K562 (cell line): ENCODE measurements around the gene COX7A2. TPM values are rescaled to one million over a fixed set of nuclear protein-coding genes. Genes with fewer than 3 reads are reported as not detected.

Experiments used
- ATAC-seq: fragments of 200-7000 bp; cut with Tn5 transposase; 3 replicates; pipeline ENCODE4 v1.9.1; 2020; ENCODE audit warnings: moderate library complexity
- BruUV-seq: library from RNA; stranded (reverse); fragments of 400-500 nt; replicated peaks from 2 replicates; lab custom pipeline; 2021; lab: Mats Ljungman, UMichigan
- CTCF ChIA-PET: fragments of 300-600 bp; formaldehyde crosslinking; extraction: SDS; loops from one replicate; lab custom pipeline; 2021; ENCODE audit warnings: low intra/inter-chr PET ratio; lab: Yijun Ruan, JAX
- POLR2A ChIA-PET: fragments of 300-600, 350-650 bp; sonication (Branson Sonifier 250); formaldehyde crosslinking; extraction: SDS; loops from one replicate; lab custom pipeline; 2021; ENCODE audit warnings: antibody characterized with exemption, inconsistent platforms; lab: Yijun Ruan, JAX
- DNase-seq, 4 experiments: peaks; one replicate each; pipeline versions ENCODE4 v3.0.0 to v3.0.0-alpha.2; 2011 to 2018; ENCODE audit warnings: low spot score in 3 of 4, mixed read lengths in 3 of 4; ENCODE audit errors: extremely low read depth in 1 of 4
- FAIRE-seq: peaks from 2 replicates; lab custom pipeline; 2011; peaks lifted over from hg19 to GRCh38; lab: Jason Lieb, UNC
- H2AFZ ChIP-seq: 2 replicates; pipeline ENCODE4 v1.6.0; 2011; ENCODE audit warnings: low read depth, low read length, control low read depth, inconsistent platforms
- H3K27ac ChIP-seq: fragments of 200-600 bp; 3 replicates; pipeline ENCODE4 v1.8.0; 2011; ENCODE audit warnings: low read depth, mild to moderate bottlenecking, control low read depth, inconsistent platforms, low read length, moderate library complexity, mixed read lengths; ENCODE audit errors: extremely low read depth
- H3K27me3 ChIP-seq, 2 experiments: fragments of 300-600 bp in 1 of 2; 2 replicates in 1 of 2; 3 replicates in 1 of 2; pipeline versions ENCODE4 v1.6.0 to v1.8.0; 2011; ENCODE audit warnings: inconsistent platforms in 2 of 2, low read length in 2 of 2, mild to moderate bottlenecking in 1 of 2, mixed read lengths in 1 of 2, moderate library complexity in 1 of 2; ENCODE audit not compliant: control insufficient read depth in 2 of 2, insufficient read depth in 2 of 2
- H3K36me3 ChIP-seq: fragments of 300-600 bp; 3 replicates; pipeline ENCODE4 v1.8.0; 2011; ENCODE audit warnings: mild to moderate bottlenecking, low read length, inconsistent platforms; ENCODE audit not compliant: control insufficient read depth, insufficient read depth
- H3K4me1 ChIP-seq, 2 experiments: fragments of 200-600 bp in 1 of 2; replicated peaks in 1 of 2; 2 replicates in 1 of 2; 3 replicates in 1 of 2; pipeline versions ENCODE4 v1.5.1 to v1.8.0; 2011; ENCODE audit warnings: inconsistent platforms in 2 of 2, low read length in 2 of 2, mild to moderate bottlenecking in 1 of 2, mixed read lengths in 1 of 2, moderate library complexity in 1 of 2; ENCODE audit not compliant: control insufficient read depth in 2 of 2, insufficient read depth in 2 of 2
- H3K4me2 ChIP-seq: 2 replicates; pipeline ENCODE4 v1.6.1; 2011; ENCODE audit warnings: low read length, control low read depth, inconsistent platforms, mixed read lengths; ENCODE audit not compliant: insufficient read depth
- H3K4me3 ChIP-seq: fragments of 200-600 bp; sonication (generic), shearing (Covaris generic); 2 replicates; pipeline ENCODE4 v1.5.1; 2016; ENCODE audit warnings: control low read depth, inconsistent platforms
- H3K79me2 ChIP-seq: fragments of 200-600 bp; 3 replicates; pipeline ENCODE4 v1.8.0; 2011; ENCODE audit warnings: low read length, inconsistent platforms; ENCODE audit not compliant: control insufficient read depth, insufficient read depth
- H3K9ac ChIP-seq, 2 experiments: 2 replicates each; pipeline versions ENCODE4 v1.6.0 to v1.6.1; 2011; ENCODE audit warnings: low read depth in 2 of 2, low read length in 2 of 2, control low read depth in 1 of 2, inconsistent platforms in 1 of 2, mild to moderate bottlenecking in 1 of 2, mixed read lengths in 1 of 2; ENCODE audit not compliant: insufficient read depth in 1 of 2
- H3K9me1 ChIP-seq: one replicate; pipeline ENCODE4 v1.6.0; 2011; ENCODE audit warnings: inconsistent platforms, mild to moderate bottlenecking, low read length, moderate library complexity; ENCODE audit not compliant: control insufficient read depth, insufficient read depth
- H3K9me3 ChIP-seq: replicated peaks from 2 replicates; pipeline ENCODE4 v1.5.1; 2011; ENCODE audit warnings: low read depth, low read length, inconsistent platforms; ENCODE audit not compliant: control insufficient read depth, insufficient read depth
- H4K20me1 ChIP-seq: replicated peaks from 2 replicates; pipeline ENCODE4 v1.6.1; 2011; ENCODE audit warnings: low read length, inconsistent platforms, mixed read lengths; ENCODE audit not compliant: control insufficient read depth, insufficient read depth
- BACH1 ChIP-seq: fragments of 200-800 bp; sonication (Bioruptor generic); IDR thresholded peaks from 2 replicates; pipeline ENCODE4 v1.6.1; 2016; ENCODE audit warnings: missing genetic modification characterization, missing compliant biosample characterization
- ERF ChIP-seq: fragments of 450-650 bp; formaldehyde crosslinking; IDR thresholded peaks from 2 replicates; pipeline ENCODE4 v1.4.0; 2020; ENCODE audit warnings: mild to moderate bottlenecking, mixed read lengths
- MECOM ChIP-seq: fragments of 250-450 bp; sonication (Bioruptor Pico); IDR thresholded peaks from 2 replicates; pipeline ENCODE4 v1.8.0; 2022; ENCODE audit warnings: inconsistent platforms
- POLR2AphosphoS2 ChIP-seq: IDR thresholded peaks from 2 replicates; pipeline ENCODE4 v1.6.1; 2012; ENCODE audit warnings: low read length, improper control_type of control experiment
- ZNF436 ChIP-seq: fragments of 250-450, 450-650 bp; sonication (Bioruptor Pico); formaldehyde crosslinking; IDR thresholded peaks from 2 replicates; pipeline ENCODE4 v1.7.0; 2020; ENCODE audit warnings: mild to moderate bottlenecking
- in situ Hi-C: fragments of 300-500 bp; cut with MboI; formaldehyde crosslinking; loops from 4 replicates; pipeline ENCODE4 v1.15.0; 2018; ENCODE audit warnings: inconsistent platforms, mixed read lengths
- intact Hi-C: fragments of 100-400 bp; cut with micrococcal nuclease; formaldehyde crosslinking; loops from 2 replicates; pipeline ENCODE4 v1.14.2; 2022
- polyA plus RNA-seq, 8 experiments: library from polyadenylated mRNA; depleted of rRNA in 4 of 8; stranded (reverse) in 5 of 8; unstranded in 3 of 8; fragments of >200 nt; fragmentation: Nextera tagmentation in 2 of 8; fragmentation: Illumina TruSeq in 1 of 8; extraction: Ambion mirVana in 2 of 8; extraction: Trizol in 1 of 8; gene quantifications; 2 replicates each; pipeline versions ENCODE4 v1.2.1 to v1.2.3, GENCODE V29; 2011 to 2014; ENCODE audit warnings: inconsistent platforms in 1 of 8, missing spikeins in 1 of 8
- total RNA-seq, 7 experiments: library from RNA; depleted of rRNA in 6 of 7; stranded (reverse); fragments of >200 nt in 6 of 7; fragmentation: Illumina TruSeq in 2 of 7; extraction: Trizol in 2 of 7; gene quantifications; 2 replicates each; pipeline versions ENCODE4 v1.2.1 to v1.2.3, GENCODE V29; 2011 to 2021; ENCODE audit warnings: low replicate concordance in 1 of 7
- TF ChIP-seq, protein P1 (sequence below): fragments of 250-450 bp; sonication (Bioruptor Pico); IDR thresholded peaks from 2 replicates; pipeline ENCODE4 v1.4.0; 2020; ENCODE audit warnings: mild to moderate bottlenecking, moderate library complexity
- TF ChIP-seq, protein P2 (sequence below), 2 experiments: fragments of 150-350 bp in 1 of 2; IDR thresholded peaks; 2 replicates each; pipeline ENCODE4 v1.6.1; 2012 to 2016; ENCODE audit warnings: low read depth in 2 of 2, low read length in 2 of 2, mild to moderate bottlenecking in 1 of 2, moderate library complexity in 1 of 2

Gene COX7A2
- total and polyA plus RNA-seq, 9 of the 15 experiments (the other 6 are each of a cell fraction or from before 2014, with no cell fraction given), result 234 to 2,216 (median 585) TPM

DNA sequence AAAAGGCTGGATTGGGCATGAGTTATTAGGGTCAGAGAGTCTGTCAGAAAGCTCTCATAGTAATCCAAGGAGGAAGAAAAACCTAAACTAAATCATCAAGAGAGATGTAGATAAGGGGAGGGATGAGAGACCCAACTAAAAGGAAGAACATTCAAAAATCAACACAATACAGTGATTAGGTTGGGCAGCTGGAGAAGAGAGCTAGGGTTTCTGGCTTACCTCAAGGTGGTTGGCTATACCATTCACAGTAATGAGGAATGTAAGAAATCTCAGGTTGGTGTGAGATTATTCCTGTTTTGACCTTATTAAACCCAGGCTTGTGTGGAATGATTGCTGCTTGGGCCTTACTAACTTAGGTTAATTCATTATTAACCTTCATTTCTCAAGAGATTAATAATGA lies 6.2 kb upstream of the COX7A2 start:
- BruUV-seq, result no TSS peak
- intact Hi-C loops, result no loop called here
- in situ Hi-C loops, result no loop called here
- FAIRE-seq (no peak), DNase-seq (no peak), ATAC-seq (no peak)
- no peaks in the 10 kb centered on the region for H3K9me1 ChIP-seq
- H3K36me3 ChIP-seq, result peaks cover 10% of the 10 kb centered on the region; the same call in 1 of the 3 replicates
- no peak overlapping the region for H2AFZ ChIP-seq
- no peaks in the 10 kb centered on the region for H3K9me3 ChIP-seq
- no peak overlapping the region for H3K9ac ChIP-seq
- CTCF ChIA-PET, result no interaction called here
- no peaks in the 10 kb centered on the region for H3K4me1 ChIP-seq
- TF ChIP-seq, protein P1, sequence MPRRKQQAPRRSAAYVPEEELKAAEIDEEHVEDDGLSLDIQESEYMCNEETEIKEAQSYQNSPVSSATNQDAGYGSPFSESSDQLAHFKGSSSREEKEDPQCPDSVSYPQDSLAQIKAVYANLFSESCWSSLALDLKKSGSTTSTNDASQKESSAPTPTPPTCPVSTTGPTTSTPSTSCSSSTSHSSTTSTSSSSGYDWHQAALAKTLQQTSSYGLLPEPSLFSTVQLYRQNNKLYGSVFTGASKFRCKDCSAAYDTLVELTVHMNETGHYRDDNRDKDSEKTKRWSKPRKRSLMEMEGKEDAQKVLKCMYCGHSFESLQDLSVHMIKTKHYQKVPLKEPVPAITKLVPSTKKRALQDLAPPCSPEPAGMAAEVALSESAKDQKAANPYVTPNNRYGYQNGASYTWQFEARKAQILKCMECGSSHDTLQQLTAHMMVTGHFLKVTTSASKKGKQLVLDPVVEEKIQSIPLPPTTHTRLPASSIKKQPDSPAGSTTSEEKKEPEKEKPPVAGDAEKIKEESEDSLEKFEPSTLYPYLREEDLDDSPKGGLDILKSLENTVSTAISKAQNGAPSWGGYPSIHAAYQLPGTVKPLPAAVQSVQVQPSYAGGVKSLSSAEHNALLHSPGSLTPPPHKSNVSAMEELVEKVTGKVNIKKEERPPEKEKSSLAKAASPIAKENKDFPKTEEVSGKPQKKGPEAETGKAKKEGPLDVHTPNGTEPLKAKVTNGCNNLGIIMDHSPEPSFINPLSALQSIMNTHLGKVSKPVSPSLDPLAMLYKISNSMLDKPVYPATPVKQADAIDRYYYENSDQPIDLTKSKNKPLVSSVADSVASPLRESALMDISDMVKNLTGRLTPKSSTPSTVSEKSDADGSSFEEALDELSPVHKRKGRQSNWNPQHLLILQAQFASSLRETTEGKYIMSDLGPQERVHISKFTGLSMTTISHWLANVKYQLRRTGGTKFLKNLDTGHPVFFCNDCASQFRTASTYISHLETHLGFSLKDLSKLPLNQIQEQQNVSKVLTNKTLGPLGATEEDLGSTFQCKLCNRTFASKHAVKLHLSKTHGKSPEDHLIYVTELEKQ (CRISPR knock-in tag), result no peak
- TF ChIP-seq ZNF436 (CRISPR knock-in tag), result no peak
- no peak for TF ChIP-seq ERF (CRISPR knock-in tag)
- no peak for TF ChIP-seq BACH1
- TF ChIP-seq, protein P2, sequence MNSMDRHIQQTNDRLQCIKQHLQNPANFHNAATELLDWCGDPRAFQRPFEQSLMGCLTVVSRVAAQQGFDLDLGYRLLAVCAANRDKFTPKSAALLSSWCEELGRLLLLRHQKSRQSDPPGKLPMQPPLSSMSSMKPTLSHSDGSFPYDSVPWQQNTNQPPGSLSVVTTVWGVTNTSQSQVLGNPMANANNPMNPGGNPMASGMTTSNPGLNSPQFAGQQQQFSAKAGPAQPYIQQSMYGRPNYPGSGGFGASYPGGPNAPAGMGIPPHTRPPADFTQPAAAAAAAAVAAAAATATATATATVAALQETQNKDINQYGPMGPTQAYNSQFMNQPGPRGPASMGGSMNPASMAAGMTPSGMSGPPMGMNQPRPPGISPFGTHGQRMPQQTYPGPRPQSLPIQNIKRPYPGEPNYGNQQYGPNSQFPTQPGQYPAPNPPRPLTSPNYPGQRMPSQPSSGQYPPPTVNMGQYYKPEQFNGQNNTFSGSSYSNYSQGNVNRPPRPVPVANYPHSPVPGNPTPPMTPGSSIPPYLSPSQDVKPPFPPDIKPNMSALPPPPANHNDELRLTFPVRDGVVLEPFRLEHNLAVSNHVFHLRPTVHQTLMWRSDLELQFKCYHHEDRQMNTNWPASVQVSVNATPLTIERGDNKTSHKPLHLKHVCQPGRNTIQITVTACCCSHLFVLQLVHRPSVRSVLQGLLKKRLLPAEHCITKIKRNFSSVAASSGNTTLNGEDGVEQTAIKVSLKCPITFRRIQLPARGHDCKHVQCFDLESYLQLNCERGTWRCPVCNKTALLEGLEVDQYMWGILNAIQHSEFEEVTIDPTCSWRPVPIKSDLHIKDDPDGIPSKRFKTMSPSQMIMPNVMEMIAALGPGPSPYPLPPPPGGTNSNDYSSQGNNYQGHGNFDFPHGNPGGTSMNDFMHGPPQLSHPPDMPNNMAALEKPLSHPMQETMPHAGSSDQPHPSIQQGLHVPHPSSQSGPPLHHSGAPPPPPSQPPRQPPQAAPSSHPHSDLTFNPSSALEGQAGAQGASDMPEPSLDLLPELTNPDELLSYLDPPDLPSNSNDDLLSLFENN (IDR thresholded peaks at IDR 0.05; ENCODE audit: low read depth in 2 of 2, low read length in 2 of 2), result no peak
- TF ChIP-seq MECOM (CRISPR knock-in tag), result no peak
- TF ChIP-seq POLR2AphosphoS2, result no peak
- H3K79me2 ChIP-seq, result no peaks in the 10 kb centered on the region
- H3K27me3 ChIP-seq, result no peaks in the 10 kb centered on the region
- POLR2A ChIA-PET, result no interaction called here
- no peak overlapping the region for H3K4me2 ChIP-seq
- no peaks in the 10 kb centered on the region for H4K20me1 ChIP-seq
- no peak overlapping the region for H3K4me3 ChIP-seq
- H3K27ac ChIP-seq, result no peak overlapping the region
